ENCODE results near the gene ATRIP. TPM values are rescaled to one million over a fixed set of nuclear protein-coding genes. Genes with fewer than 3 reads are reported as not detected.

ATRIP gene
- total and polyA plus RNA-seq, 10 of the 15 experiments (the other 5 are each of a cell fraction or from before 2014, with no cell fraction given) = 1.4 to 16.0 (median 10.1) TPM

GRCh38 chr3:48405343-48405881 lies 41.1 kb upstream of the ATRIP start:
- H3K4me1 ChIP-seq (ENCODE audit: control insufficient read depth, insufficient read depth, low read length) = no peaks in the 10 kb centered on the region
- no peaks in the 10 kb centered on the region for H3K27me3 ChIP-seq (replicated peaks in 1 of 2; ENCODE audit: control insufficient read depth in 2 of 2, insufficient read depth in 2 of 2, low read length in 1 of 2)
- no peaks in the 10 kb centered on the region for H3K9me3 ChIP-seq (replicated peaks; ENCODE audit: control insufficient read depth, insufficient read depth, low read length)
- intact Hi-C loops (cut with micrococcal nuclease; ENCODE audit: unreplicated experiment) = no loop called here
- ChIA-PET RAD21 (ENCODE audit: unreplicated experiment) (interaction anchor here (2.3 kb wide), 1 partner anchor 31 kb away, joined by 13 read pairs; no protein-coding TSS in a partner anchor), POLR2A (no interaction called here), SMC1A (ENCODE audit: uncharacterized antibody, unreplicated experiment) (interaction anchor here (8.0 kb wide), 1 partner anchor 31 kb away, joined by 287 read pairs; the partner anchor contains the start of genes CCDC51 and TMA7), CTCF (interaction anchor here (1.1 to 22.0 kb wide), 2 partner anchors 31 to 107 kb away, joined by 3 to 757 read pairs; partner anchors contain the start of genes CCDC51 and TMA7)
- DNase-seq (ENCODE audit: low read depth, low spot score) (no peak), ATAC-seq (no peak), FAIRE-seq (no peak)
- no peaks in the 10 kb centered on the region for H4K20me1 ChIP-seq (ENCODE audit: control insufficient read depth, insufficient read depth)
- WGBS (ENCODE audit: insufficient coverage, insufficient replicate concordance, low lambda C conversion rate, missing lambda C conversion rate) = 45% methylated on average over 13 of the region's 13 CpGs
- H3K4me2 ChIP-seq (ENCODE audit: control insufficient read depth, insufficient read depth) = no peak overlapping the region
- in situ Hi-C loops (cut with MboI) = no loop called here
- H2AFZ ChIP-seq (ENCODE audit: control insufficient read depth, low read depth, low read length) = no peak overlapping the region
- H3K27ac ChIP-seq (ENCODE audit: control insufficient read depth, insufficient read depth) = no peak overlapping the region
- H3K36me3 ChIP-seq (ENCODE audit: control insufficient read depth in 2 of 2, insufficient read depth in 2 of 2, low read length in 1 of 2) = no peaks in the 10 kb centered on the region
- H3K9ac ChIP-seq (ENCODE audit: control insufficient read depth, insufficient read depth, low read length) = no peak overlapping the region
- BruUV-seq (replicated peaks) = no TSS peak
- H3K4me3 ChIP-seq = no peak overlapping the region
- no peaks in the 10 kb centered on the region for H3K79me2 ChIP-seq (ENCODE audit: control insufficient read depth, insufficient read depth, low read length)
- no peak for TF ChIP-seq MEF2B (IDR thresholded peaks at IDR 0.05; ENCODE audit: partially characterized antibody, poor library complexity, severe bottlenecking)
- TF ChIP-seq RFX5 (IDR thresholded peaks at IDR 0.05; ENCODE audit: low read depth, low read length) = no peak
- TF ChIP-seq RELA (IDR thresholded peaks at IDR 0.05; ENCODE audit: borderline replicate concordance, partially characterized antibody) = no peak
- TF ChIP-seq NFXL1 (IDR thresholded peaks at IDR 0.05; ENCODE audit: borderline replicate concordance) = no peak
- no peak for TF ChIP-seq HCFC1 (IDR thresholded peaks at IDR 0.05; ENCODE audit: low read length)
- TF ChIP-seq, protein P1, sequence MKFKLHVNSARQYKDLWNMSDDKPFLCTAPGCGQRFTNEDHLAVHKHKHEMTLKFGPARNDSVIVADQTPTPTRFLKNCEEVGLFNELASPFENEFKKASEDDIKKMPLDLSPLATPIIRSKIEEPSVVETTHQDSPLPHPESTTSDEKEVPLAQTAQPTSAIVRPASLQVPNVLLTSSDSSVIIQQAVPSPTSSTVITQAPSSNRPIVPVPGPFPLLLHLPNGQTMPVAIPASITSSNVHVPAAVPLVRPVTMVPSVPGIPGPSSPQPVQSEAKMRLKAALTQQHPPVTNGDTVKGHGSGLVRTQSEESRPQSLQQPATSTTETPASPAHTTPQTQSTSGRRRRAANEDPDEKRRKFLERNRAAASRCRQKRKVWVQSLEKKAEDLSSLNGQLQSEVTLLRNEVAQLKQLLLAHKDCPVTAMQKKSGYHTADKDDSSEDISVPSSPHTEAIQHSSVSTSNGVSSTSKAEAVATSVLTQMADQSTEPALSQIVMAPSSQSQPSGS (IDR thresholded peaks at IDR 0.05; ENCODE audit: low read length) = no peak
- TF ChIP-seq EZH2 (IDR thresholded peaks at IDR 0.05; ENCODE audit: borderline replicate concordance, control insufficient read depth, low read depth, low read length) = no peak
- no peak for TF ChIP-seq BHLHE40 (IDR thresholded peaks at IDR 0.05; ENCODE audit: borderline replicate concordance in 1 of 2, low read depth in 2 of 2, low read length in 1 of 2)
- TF ChIP-seq, protein P2, sequence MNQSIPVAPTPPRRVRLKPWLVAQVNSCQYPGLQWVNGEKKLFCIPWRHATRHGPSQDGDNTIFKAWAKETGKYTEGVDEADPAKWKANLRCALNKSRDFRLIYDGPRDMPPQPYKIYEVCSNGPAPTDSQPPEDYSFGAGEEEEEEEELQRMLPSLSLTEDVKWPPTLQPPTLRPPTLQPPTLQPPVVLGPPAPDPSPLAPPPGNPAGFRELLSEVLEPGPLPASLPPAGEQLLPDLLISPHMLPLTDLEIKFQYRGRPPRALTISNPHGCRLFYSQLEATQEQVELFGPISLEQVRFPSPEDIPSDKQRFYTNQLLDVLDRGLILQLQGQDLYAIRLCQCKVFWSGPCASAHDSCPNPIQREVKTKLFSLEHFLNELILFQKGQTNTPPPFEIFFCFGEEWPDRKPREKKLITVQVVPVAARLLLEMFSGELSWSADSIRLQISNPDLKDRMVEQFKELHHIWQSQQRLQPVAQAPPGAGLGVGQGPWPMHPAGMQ (IDR thresholded peaks at IDR 0.05; ENCODE audit: borderline replicate concordance) = no peak
- TF ChIP-seq, protein P3, sequence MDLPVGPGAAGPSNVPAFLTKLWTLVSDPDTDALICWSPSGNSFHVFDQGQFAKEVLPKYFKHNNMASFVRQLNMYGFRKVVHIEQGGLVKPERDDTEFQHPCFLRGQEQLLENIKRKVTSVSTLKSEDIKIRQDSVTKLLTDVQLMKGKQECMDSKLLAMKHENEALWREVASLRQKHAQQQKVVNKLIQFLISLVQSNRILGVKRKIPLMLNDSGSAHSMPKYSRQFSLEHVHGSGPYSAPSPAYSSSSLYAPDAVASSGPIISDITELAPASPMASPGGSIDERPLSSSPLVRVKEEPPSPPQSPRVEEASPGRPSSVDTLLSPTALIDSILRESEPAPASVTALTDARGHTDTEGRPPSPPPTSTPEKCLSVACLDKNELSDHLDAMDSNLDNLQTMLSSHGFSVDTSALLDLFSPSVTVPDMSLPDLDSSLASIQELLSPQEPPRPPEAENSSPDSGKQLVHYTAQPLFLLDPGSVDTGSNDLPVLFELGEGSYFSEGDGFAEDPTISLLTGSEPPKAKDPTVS (IDR thresholded peaks at IDR 0.05; ENCODE audit: low read depth, low read length) = no peak
- no peak for TF ChIP-seq MEF2A (IDR thresholded peaks at IDR 0.05; ENCODE audit: insufficient read depth, low read depth, low read length)
- no peak for TF ChIP-seq ZNF592 (IDR thresholded peaks at IDR 0.05)
- TF ChIP-seq JUNB (IDR thresholded peaks at IDR 0.05) = no peak
- TF ChIP-seq LARP7 (IDR thresholded peaks at IDR 0.05) = no peak
- no peak for TF ChIP-seq TAF1 (IDR thresholded peaks at IDR 0.05; ENCODE audit: borderline replicate concordance, low read depth, low read length)
- no peak for TF ChIP-seq ZBED1 (IDR thresholded peaks at IDR 0.05; ENCODE audit: borderline replicate concordance)

All from GM12878 (cell line).